Mesenchymal stem cell (in vitro differentiated cells and primary cell): Measurements from ENCODE around the gene UBE2E2.

Experiments
- DNase-seq: peaks from one replicate; pipeline ENCODE4 v3.0.0-alpha.2; 2013
- H2AFZ ChIP-seq: one replicate; pipeline ENCODE4 v1.6.1; 2013; ENCODE audit warnings: low read depth, mild to moderate bottlenecking, control low read depth, inconsistent platforms, low read length, moderate library complexity
- H2AK5ac ChIP-seq: 2 replicates; pipeline ENCODE4 v1.6.1; 2013; ENCODE audit warnings: low read length, moderate library complexity, mild to moderate bottlenecking, inconsistent platforms; ENCODE audit not compliant: severe bottlenecking
- H2BK120ac ChIP-seq: one replicate; pipeline ENCODE4 v1.6.1; 2013; ENCODE audit warnings: low read depth, mild to moderate bottlenecking, inconsistent platforms, low read length, moderate library complexity
- H2BK12ac ChIP-seq, 2 experiments: one replicate each; pipeline ENCODE4 v1.6.1; 2013; ENCODE audit warnings: inconsistent platforms in 2 of 2, low read length in 2 of 2, mild to moderate bottlenecking in 2 of 2, moderate library complexity in 2 of 2, control low read depth in 1 of 2
- H2BK15ac ChIP-seq: one replicate; pipeline ENCODE4 v1.6.1; 2013; ENCODE audit warnings: mild to moderate bottlenecking, low read depth, inconsistent platforms; ENCODE audit not compliant: poor library complexity, severe bottlenecking
- H2BK5ac ChIP-seq: 2 replicates; pipeline ENCODE4 v1.6.1; 2013; ENCODE audit warnings: low read depth, mild to moderate bottlenecking, low read length, control low read depth, inconsistent platforms; ENCODE audit not compliant: poor library complexity, severe bottlenecking
- H3K14ac ChIP-seq, 2 experiments: one replicate each; pipeline ENCODE4 v1.6.1; 2013; ENCODE audit warnings: inconsistent platforms in 2 of 2, low read length in 2 of 2, control low read depth in 1 of 2, mild to moderate bottlenecking in 1 of 2, moderate library complexity in 1 of 2
- H3K18ac ChIP-seq, 2 experiments: one replicate each; pipeline ENCODE4 v1.6.1; 2013; ENCODE audit warnings: inconsistent platforms in 2 of 2, low read length in 2 of 2, control low read depth in 1 of 2, low read depth in 1 of 2, mild to moderate bottlenecking in 1 of 2
- H3K23ac ChIP-seq, 2 experiments: one replicate each; pipeline ENCODE4 v1.6.1; 2013; ENCODE audit warnings: inconsistent platforms in 2 of 2, low read length in 2 of 2, mild to moderate bottlenecking in 2 of 2, moderate library complexity in 2 of 2, control low read depth in 1 of 2
- H3K27ac ChIP-seq: 2 replicates; pipeline ENCODE4 v1.5.1; 2013; ENCODE audit warnings: mild to moderate bottlenecking, moderate library complexity, low read length, control low read depth, inconsistent platforms; ENCODE audit not compliant: poor library complexity, severe bottlenecking
- H3K27me3 ChIP-seq, 2 experiments: 2 replicates each; pipeline versions ENCODE4 v1.6.1 to v1.7.0; 2013; ENCODE audit warnings: low read length in 2 of 2, mild to moderate bottlenecking in 2 of 2, moderate library complexity in 2 of 2, control low read depth in 1 of 2, inconsistent platforms in 1 of 2; ENCODE audit not compliant: control insufficient read depth in 1 of 2, insufficient read depth in 1 of 2
- H3K36me3 ChIP-seq, 2 experiments: 2 replicates each; pipeline versions ENCODE4 v1.6.1 to v1.7.0; 2013; ENCODE audit warnings: low read length in 2 of 2, control low read depth in 1 of 2, inconsistent platforms in 1 of 2, low read depth in 1 of 2, mild to moderate bottlenecking in 1 of 2; ENCODE audit not compliant: insufficient read depth in 2 of 2, control insufficient read depth in 1 of 2
- H3K4ac ChIP-seq, 2 experiments: one replicate each; pipeline ENCODE4 v1.6.1; 2013; ENCODE audit warnings: inconsistent platforms in 2 of 2, low read length in 2 of 2, mild to moderate bottlenecking in 2 of 2, moderate library complexity in 2 of 2, control low read depth in 1 of 2, low read depth in 1 of 2
- H3K4me1 ChIP-seq: 2 replicates; pipeline ENCODE4 v1.6.1; 2013; ENCODE audit warnings: low read depth, low read length, control low read depth; ENCODE audit not compliant: control insufficient read depth, insufficient read depth
- H3K4me2 ChIP-seq: 2 replicates; pipeline ENCODE4 v1.6.1; 2013; ENCODE audit warnings: low read length, mild to moderate bottlenecking, inconsistent platforms; ENCODE audit not compliant: poor library complexity, severe bottlenecking
- H3K4me3 ChIP-seq, 2 experiments: 2 replicates each; pipeline versions ENCODE4 v1.5.1 to v1.7.0; 2013; ENCODE audit warnings: low read length in 2 of 2, mild to moderate bottlenecking in 2 of 2, control low read depth in 1 of 2, low read depth in 1 of 2; ENCODE audit not compliant: insufficient read depth in 1 of 2
- H3K79me1 ChIP-seq: replicated peaks from 2 replicates; pipeline ENCODE4 v1.6.1; 2013; ENCODE audit warnings: mild to moderate bottlenecking, control low read depth, low read length, inconsistent platforms; ENCODE audit not compliant: poor library complexity, severe bottlenecking
- H3K9ac ChIP-seq: 2 replicates; pipeline ENCODE4 v1.7.0; 2013; ENCODE audit warnings: mild to moderate bottlenecking, low read length, moderate library complexity
- H3K9me3 ChIP-seq: 2 replicates; pipeline ENCODE4 v1.7.0; 2013; ENCODE audit warnings: mild to moderate bottlenecking, low read length; ENCODE audit not compliant: control insufficient read depth
- H4K8ac ChIP-seq: one replicate; pipeline ENCODE4 v1.6.1; 2013; ENCODE audit warnings: inconsistent platforms, mild to moderate bottlenecking, low read length, moderate library complexity
- H4K91ac ChIP-seq: one replicate; pipeline ENCODE4 v1.6.1; 2013; ENCODE audit warnings: mild to moderate bottlenecking, low read length, inconsistent platforms
- WGBS: methylation state at CpG from one replicate; pipeline ENCODE4 v1.1.7; 2013; ENCODE audit warnings: mixed read lengths; 5-methylcytosine and 5-hydroxymethylcytosine counted together

The UBE2E2 gene

GRCh38 chr3:23539185-23539584 lies 336.1 kb downstream of the UBE2E2 start:
- WGBS, result no CpG with 5 or more reads among the region's 2 CpGs

GRCh38 chr3:23540600-23540999 lies 337.5 kb downstream of the UBE2E2 start:
- H3K9ac ChIP-seq, result no peak overlapping the region
- 96% methylated on average over 3 of the region's 4 CpGs for WGBS
- H2BK12ac ChIP-seq, result no peak overlapping the region
- H3K4ac ChIP-seq, result no peak overlapping the region
- no peaks in the 10 kb centered on the region for H3K27me3 ChIP-seq
- no peak overlapping the region for H2BK15ac ChIP-seq
- no peak overlapping the region for H3K4me3 ChIP-seq
- H3K23ac ChIP-seq, result no peak overlapping the region
- no peak overlapping the region for H3K27ac ChIP-seq
- peaks cover 0 to 1% of the 10 kb centered on the region in 2 experiments for H3K36me3 ChIP-seq
- peaks cover 4% of the 10 kb centered on the region for H3K79me1 ChIP-seq
- H4K8ac ChIP-seq, result no peak overlapping the region
- H4K91ac ChIP-seq, result no peak overlapping the region
- no peak overlapping the region for H3K18ac ChIP-seq
- H2AK5ac ChIP-seq, result no peak overlapping the region
- no peak overlapping the region for H3K4me2 ChIP-seq
- no peak overlapping the region for H2BK120ac ChIP-seq
- H2BK5ac ChIP-seq, result no peak overlapping the region
- no peak for DNase-seq
- H3K14ac ChIP-seq, result no peak overlapping the region
- no peak overlapping the region for H2AFZ ChIP-seq
- H3K9me3 ChIP-seq, result no peaks in the 10 kb centered on the region
- H3K4me1 ChIP-seq, result no peaks in the 10 kb centered on the region

More at GRCh38 chr3:23539185-23539584, 336.1 kb downstream of the UBE2E2 start:
- DNase-seq, result no peak
- no peak overlapping the region for H4K91ac ChIP-seq
- H2BK12ac ChIP-seq, result no peak overlapping the region
- no peak overlapping the region for H2AFZ ChIP-seq
- no peak overlapping the region for H3K23ac ChIP-seq
- no peak overlapping the region for H3K4me3 ChIP-seq
- no peak overlapping the region for H2BK5ac ChIP-seq
- H3K4me1 ChIP-seq, result no peaks in the 10 kb centered on the region
- H3K36me3 ChIP-seq, result peaks cover 0 to 3% of the 10 kb centered on the region in 2 experiments
- H3K18ac ChIP-seq, result no peak overlapping the region
- H2BK120ac ChIP-seq, result no peak overlapping the region
- no peak overlapping the region for H2BK15ac ChIP-seq
- no peak overlapping the region for H2AK5ac ChIP-seq
- no peak overlapping the region for H3K9ac ChIP-seq
- no peaks in the 10 kb centered on the region for H3K27me3 ChIP-seq
- no peak overlapping the region for H3K27ac ChIP-seq
- no peak overlapping the region for H3K4ac ChIP-seq
- H3K9me3 ChIP-seq, result no peaks in the 10 kb centered on the region
- no peak overlapping the region for H4K8ac ChIP-seq
- no peak overlapping the region for H3K14ac ChIP-seq
- H3K79me1 ChIP-seq, result peaks cover 4% of the 10 kb centered on the region
- no peak overlapping the region for H3K4me2 ChIP-seq

- H2BK5ac ChIP-seq, result no peak overlapping the region
- no peak overlapping the region for H2BK120ac ChIP-seq
- no peak overlapping the region for H3K4me3 ChIP-seq
- no peak overlapping the region for H2BK15ac ChIP-seq
- H3K9ac ChIP-seq, result no peak overlapping the region
- no peak overlapping the region for H2AK5ac ChIP-seq
- no peak overlapping the region for H3K27ac ChIP-seq
- WGBS, result 98% methylated on average over 4 of the region's 4 CpGs
- no peak overlapping the region for H4K91ac ChIP-seq
- H3K4me2 ChIP-seq, result no peak overlapping the region
- H3K36me3 ChIP-seq, result no peaks in the 10 kb centered on the region
- no peak overlapping the region for H3K18ac ChIP-seq
- no peaks in the 10 kb centered on the region for H3K27me3 ChIP-seq
- H3K79me1 ChIP-seq, result peaks cover 4% of the 10 kb centered on the region
- H2BK12ac ChIP-seq, result no peak overlapping the region
- no peak overlapping the region for H4K8ac ChIP-seq
- no peak overlapping the region for H3K14ac ChIP-seq
- no peaks in the 10 kb centered on the region for H3K9me3 ChIP-seq
- no peak for DNase-seq
- no peak overlapping the region for H3K4ac ChIP-seq
- no peak overlapping the region for H3K23ac ChIP-seq
- no peaks in the 10 kb centered on the region for H3K4me1 ChIP-seq
- no peak overlapping the region for H2AFZ ChIP-seq
Measured at GRCh38 chr3:23542079-23542478, 339.0 kb downstream of the UBE2E2 start.

- Histone ChIP-seq H3K18ac (no peak overlapping the region), H2BK5ac (no peak overlapping the region), H3K4ac (no peak overlapping the region), H2AK5ac (no peak overlapping the region), H3K4me3 (no peak overlapping the region), H2BK15ac (no peak overlapping the region), H3K27me3 (no peaks in the 10 kb centered on the region), H3K36me3 (no peaks in the 10 kb centered on the region), H3K4me1 (no peaks in the 10 kb centered on the region), H2BK120ac (no peak overlapping the region), H3K14ac (no peak overlapping the region), H3K4me2 (no peak overlapping the region), H3K27ac (no peak overlapping the region), H2AFZ (no peak overlapping the region), H4K91ac (no peak overlapping the region), H4K8ac (no peak overlapping the region), H3K9me3 (no peaks in the 10 kb centered on the region), H3K79me1 (peaks cover 4% of the 10 kb centered on the region), H3K23ac (no peak overlapping the region), H3K9ac (no peak overlapping the region), H2BK12ac (no peak overlapping the region)
- WGBS, result no CpG with 5 or more reads among the region's 2 CpGs
- DNase-seq, result no peak
Measured at GRCh38 chr3:23546181-23546580, 343.1 kb downstream of the UBE2E2 start.
